Uterus (tissue), 4 donors: ENCODE data around the gene MYL10. TPM values are rescaled to one million over a fixed set of nuclear protein-coding genes. Genes with fewer than 3 reads are reported as not detected.

ENCODE experiments used
- DNase-seq, 2 donors: peaks; one replicate each; pipeline ENCODE4 v3.0.0-alpha.2; 2019 to 2020
- H3K27ac ChIP-seq, 2 donors: fragments of 200-600 bp; sonication (generic); 1 replicate in 1 of 2; 2 replicates in 1 of 2; pipeline ENCODE4 v1.5.1; 2016 to 2018
- H3K27me3 ChIP-seq, 2 donors: fragments of 200-600 bp; sonication (generic); one replicate each; pipeline ENCODE4 v1.5.1; 2018 to 2019; ENCODE audit warnings: control low read depth in 1 of 2
- H3K36me3 ChIP-seq, 2 donors: fragments of 200-600 bp; sonication (generic); one replicate each; pipeline ENCODE4 v1.5.1; 2019; ENCODE audit warnings: control low read depth in 1 of 2
- H3K4me1 ChIP-seq, 2 donors: fragments of 200-600 bp; sonication (generic); one replicate each; pipeline ENCODE4 v1.5.1; 2018 to 2019; ENCODE audit warnings: control low read depth in 1 of 2
- H3K4me3 ChIP-seq, 2 donors: fragments of 200-600 bp; sonication (generic); 1 replicate in 1 of 2; 2 replicates in 1 of 2; pipeline ENCODE4 v1.5.1; 2018 to 2019; ENCODE audit warnings: mild to moderate bottlenecking in 1 of 2
- H3K9me3 ChIP-seq, 2 donors: fragments of 200-600 bp; sonication (generic); one replicate each; pipeline ENCODE4 v1.5.1; 2019; ENCODE audit warnings: control low read depth in 1 of 2
- POLR2A ChIP-seq, 2 donors: fragments of 450-650 bp; IDR thresholded peaks; one replicate each; pipeline ENCODE4 v1.6.1; 2016; ENCODE audit warnings: antibody characterized with exemption in 2 of 2, mild to moderate bottlenecking in 1 of 2, moderate library complexity in 1 of 2
- intact Hi-C: fragments of 100-400 bp; cut with DNase I; formaldehyde crosslinking; loops from one replicate; pipeline ENCODE4 v1.15.1; 2023; ENCODE audit warnings: low total_unique reads
- total RNA-seq, 4 donors: library from RNA; depleted of rRNA in 3 of 4; stranded (reverse); fragments of >200 nt in 3 of 4; gene quantifications; one replicate each; pipeline versions ENCODE4 v1.1.0 to v1.2.4, GENCODE V29; 2014 to 2023
- TF ChIP-seq, protein P1 (sequence below), 4 experiments: fragments of 200-600 bp in 2 of 4; fragments of 450-650 bp in 2 of 4; sonication (generic) in 2 of 4; IDR thresholded peaks; one replicate each; pipeline ENCODE4 v1.5.1; 2016 to 2019; ENCODE audit warnings: antibody characterized with exemption in 4 of 4, mild to moderate bottlenecking in 2 of 4, moderate library complexity in 1 of 4
- donor health status: DM: yes; HTN: yes; CAD: no.

MYL10 gene
- total RNA-seq: not detected

DNA sequence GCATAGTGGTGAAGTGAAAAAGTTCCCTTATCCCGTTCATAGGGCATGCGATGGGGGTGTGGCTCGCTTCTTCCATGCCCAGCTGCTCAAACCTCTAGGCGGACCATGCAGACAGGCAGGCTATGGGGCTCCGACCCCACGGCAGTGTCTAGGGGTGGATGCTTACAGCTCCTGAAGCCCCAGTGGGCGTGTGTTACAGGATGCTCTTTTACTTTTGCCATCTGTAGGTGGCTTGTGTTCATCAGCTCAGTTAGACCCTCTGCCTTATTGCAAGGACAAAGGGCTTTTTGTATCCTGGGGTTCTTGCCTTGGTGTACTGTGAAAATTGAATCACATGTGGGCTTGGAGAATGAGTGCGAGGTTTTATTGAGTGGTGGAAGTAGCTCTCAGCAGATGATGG lies at the start of gene MYL10:
Gene MYL10 (minus strand): TSS at position 126 of the 400 bp plus-strand sequence. CDS start 178 bp downstream, outside the sequence.
- no peaks in the 10 kb centered on the region for H3K9me3 ChIP-seq
- no peaks in the 10 kb centered on the region for H3K4me1 ChIP-seq
- H3K4me3 ChIP-seq: no peak within 1 kb of the TSS
- DNase-seq: no peak
- TF ChIP-seq POLR2A (IDR thresholded peaks at IDR 0.05): no peak
- TF ChIP-seq, protein P1, sequence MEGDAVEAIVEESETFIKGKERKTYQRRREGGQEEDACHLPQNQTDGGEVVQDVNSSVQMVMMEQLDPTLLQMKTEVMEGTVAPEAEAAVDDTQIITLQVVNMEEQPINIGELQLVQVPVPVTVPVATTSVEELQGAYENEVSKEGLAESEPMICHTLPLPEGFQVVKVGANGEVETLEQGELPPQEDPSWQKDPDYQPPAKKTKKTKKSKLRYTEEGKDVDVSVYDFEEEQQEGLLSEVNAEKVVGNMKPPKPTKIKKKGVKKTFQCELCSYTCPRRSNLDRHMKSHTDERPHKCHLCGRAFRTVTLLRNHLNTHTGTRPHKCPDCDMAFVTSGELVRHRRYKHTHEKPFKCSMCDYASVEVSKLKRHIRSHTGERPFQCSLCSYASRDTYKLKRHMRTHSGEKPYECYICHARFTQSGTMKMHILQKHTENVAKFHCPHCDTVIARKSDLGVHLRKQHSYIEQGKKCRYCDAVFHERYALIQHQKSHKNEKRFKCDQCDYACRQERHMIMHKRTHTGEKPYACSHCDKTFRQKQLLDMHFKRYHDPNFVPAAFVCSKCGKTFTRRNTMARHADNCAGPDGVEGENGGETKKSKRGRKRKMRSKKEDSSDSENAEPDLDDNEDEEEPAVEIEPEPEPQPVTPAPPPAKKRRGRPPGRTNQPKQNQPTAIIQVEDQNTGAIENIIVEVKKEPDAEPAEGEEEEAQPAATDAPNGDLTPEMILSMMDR (IDR thresholded peaks at IDR 0.05): no peak
- intact Hi-C loops: no loop called here
- no peak within 1 kb of the TSS for H3K27ac ChIP-seq
- H3K36me3 ChIP-seq: no peaks in the 10 kb centered on the region
- H3K27me3 ChIP-seq: no peaks in the 10 kb centered on the region

DNA sequence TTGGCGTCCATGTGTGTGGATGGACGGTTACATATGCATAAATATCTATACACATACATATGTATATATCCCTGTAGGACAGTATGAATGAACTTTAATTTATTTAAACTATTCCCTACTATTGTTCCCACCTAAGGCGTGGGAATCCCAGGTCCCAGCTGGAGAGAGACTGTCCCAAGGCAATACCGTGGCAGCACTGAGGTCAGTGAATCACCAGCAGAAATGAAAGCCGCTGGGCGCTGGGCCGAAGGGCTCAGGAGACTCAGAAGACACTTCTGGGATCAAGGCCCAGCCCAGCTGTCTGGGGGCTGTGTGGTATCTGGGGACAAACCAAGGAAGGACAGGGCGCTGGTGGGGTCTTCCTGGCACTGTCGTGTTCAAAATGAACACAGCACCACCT lies 49.6 kb upstream of the MYL10 start:
- TF ChIP-seq, protein P1 (IDR thresholded peaks at IDR 0.05): no peak
- TF ChIP-seq POLR2A (IDR thresholded peaks at IDR 0.05): no peak
- Histone ChIP-seq H3K4me3 (no peak overlapping the region), H3K9me3 (no peaks in the 10 kb centered on the region), H3K4me1 (no peaks in the 10 kb centered on the region), H3K27ac (no peak overlapping the region), H3K36me3 (no peaks in the 10 kb centered on the region), H3K27me3 (no peaks in the 10 kb centered on the region)
- intact Hi-C loops: no loop called here
- DNase-seq: no peak

DNA sequence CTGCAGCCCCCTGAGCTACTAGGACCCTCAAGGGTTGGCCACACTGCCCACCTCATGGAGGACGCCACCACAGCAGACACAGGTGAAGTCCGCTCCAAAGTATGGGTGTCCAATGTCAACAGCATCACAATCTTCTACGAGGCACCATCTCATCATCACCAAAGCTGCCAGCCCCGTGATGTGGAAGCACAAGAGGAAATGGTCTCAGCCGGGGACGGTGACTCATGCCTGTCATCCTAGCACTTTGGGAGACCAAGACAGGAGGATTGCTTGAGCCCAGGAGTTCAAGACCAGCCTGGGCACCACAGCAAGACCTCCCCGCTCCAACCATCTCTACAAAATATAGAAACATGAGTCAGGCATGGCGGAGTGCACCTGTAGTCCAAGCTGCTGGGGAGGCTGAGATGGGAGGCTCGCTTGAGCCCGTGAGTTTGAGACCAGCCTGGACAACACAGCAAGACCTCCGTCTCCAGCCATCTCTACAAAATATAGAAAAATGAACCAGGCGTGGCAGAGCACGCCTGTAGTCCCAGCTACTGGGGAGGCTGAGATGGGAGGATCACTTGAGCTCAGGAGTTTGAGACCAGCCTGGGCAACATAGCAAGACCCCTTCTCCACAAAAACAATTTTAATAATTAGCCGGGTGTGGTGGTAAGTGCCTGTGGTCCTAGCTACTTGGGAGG lies 48.8 kb upstream of the MYL10 start:
- DNase-seq: no peak
- Histone ChIP-seq H3K4me3 (no peak overlapping the region), H3K9me3 (no peaks in the 10 kb centered on the region), H3K36me3 (no peaks in the 10 kb centered on the region), H3K27me3 (no peaks in the 10 kb centered on the region), H3K27ac (no peak overlapping the region), H3K4me1 (no peaks in the 10 kb centered on the region)
- intact Hi-C loops: no loop called here
- TF ChIP-seq, protein P1 (IDR thresholded peaks at IDR 0.05): no peak
- no peak for TF ChIP-seq POLR2A (IDR thresholded peaks at IDR 0.05)

DNA sequence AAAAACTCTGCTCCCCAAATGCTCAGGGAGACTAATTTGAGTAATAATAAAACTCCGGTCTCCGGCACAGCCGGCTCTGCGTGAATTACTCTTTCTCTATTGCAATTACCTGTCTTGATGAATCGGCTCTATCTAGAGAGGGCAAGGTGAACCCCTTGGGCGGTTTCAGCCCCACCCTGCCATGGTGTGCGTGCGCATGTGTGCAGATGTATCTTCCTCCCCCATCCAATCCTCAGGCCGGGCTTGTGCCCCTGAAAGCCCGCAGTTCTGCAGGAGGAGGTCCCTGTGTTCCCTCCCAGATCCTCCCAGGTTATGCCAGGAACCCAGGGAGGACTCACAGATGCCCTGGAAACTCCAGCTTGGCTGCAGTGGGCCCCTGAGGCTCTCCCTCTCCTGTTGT lies 48.3 kb upstream of the MYL10 start:
- no peak overlapping the region for H3K4me3 ChIP-seq
- H3K27me3 ChIP-seq: no peaks in the 10 kb centered on the region
- H3K9me3 ChIP-seq: no peaks in the 10 kb centered on the region
- no peak for TF ChIP-seq POLR2A (IDR thresholded peaks at IDR 0.05)
- TF ChIP-seq, protein P1 (IDR thresholded peaks at IDR 0.05): no peak
- DNase-seq: no peak
- intact Hi-C loops: no loop called here
- H3K27ac ChIP-seq: no peak overlapping the region
- no peaks in the 10 kb centered on the region for H3K36me3 ChIP-seq
- H3K4me1 ChIP-seq: no peaks in the 10 kb centered on the region

DNA sequence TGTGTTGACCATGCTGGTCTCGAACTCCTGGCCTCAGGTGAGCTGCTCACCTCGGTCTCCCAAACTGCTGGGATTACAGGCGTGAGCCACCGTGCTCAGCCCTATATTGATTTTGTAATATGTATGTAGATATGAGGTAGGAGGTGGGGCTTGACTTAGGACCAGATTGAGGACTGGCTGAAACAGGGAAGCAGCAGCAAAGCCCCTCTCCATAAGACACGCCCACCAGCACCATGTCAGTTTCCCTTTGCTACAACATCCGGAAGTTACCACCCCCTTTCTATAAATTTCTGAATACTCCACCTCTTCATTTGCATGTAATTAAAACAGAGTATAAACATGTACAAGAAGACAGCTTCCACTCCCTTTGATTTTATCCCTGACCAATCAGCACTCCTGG lies 47.9 kb upstream of the MYL10 start:
- DNase-seq: no peak
- H3K27me3 ChIP-seq: no peaks in the 10 kb centered on the region
- H3K36me3 ChIP-seq: no peaks in the 10 kb centered on the region
- TF ChIP-seq POLR2A (IDR thresholded peaks at IDR 0.05): no peak
- H3K4me3 ChIP-seq: no peak overlapping the region
- H3K9me3 ChIP-seq: no peaks in the 10 kb centered on the region
- H3K4me1 ChIP-seq: no peaks in the 10 kb centered on the region
- intact Hi-C loops: no loop called here
- H3K27ac ChIP-seq: no peak overlapping the region
